HG03139 (cell line): ENCODE data around the gene NKX3-2.

Experiments
- ATAC-seq: cut with Tn5 transposase; IDR thresholded peaks from one replicate; pipeline ENCODE4 v1.9.1; 2021; ENCODE audit not compliant: unreplicated experiment

Gene NKX3-2

DNA sequence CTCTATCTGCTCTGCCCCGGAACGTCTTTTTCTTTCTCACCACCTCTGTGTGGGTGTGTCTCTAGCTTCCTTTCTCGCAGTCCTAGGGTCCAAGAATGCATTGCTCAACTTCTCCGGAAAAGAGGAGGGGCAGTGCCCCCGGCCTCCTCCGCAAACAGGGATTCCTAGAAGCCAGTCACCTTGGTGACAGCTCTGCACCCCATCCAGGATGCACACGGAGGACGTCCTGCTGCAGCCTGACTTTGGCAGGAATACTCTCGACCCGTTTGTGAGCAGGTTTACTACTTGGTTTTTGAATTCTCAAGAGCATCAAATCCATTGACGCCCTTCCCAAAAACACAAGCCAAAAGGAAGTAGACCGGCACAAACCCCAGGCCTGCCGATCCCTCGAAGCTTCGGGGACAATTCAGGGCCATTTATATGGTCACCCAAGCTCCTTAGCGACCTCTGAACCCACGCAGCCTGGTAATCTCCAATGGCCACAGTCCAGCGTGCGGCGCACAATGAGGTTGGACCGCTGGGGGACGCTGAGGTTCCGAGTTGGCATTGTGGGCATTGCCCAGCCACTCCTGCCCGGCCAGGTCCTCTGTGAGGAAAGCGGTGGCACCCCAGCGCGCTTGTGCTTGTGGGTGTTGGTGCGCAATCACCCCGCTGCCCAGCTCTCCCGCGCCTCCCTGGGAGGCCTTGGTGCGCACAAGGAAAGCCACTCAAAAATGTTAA, 9.8 kb downstream of the NKX3-2 start:
- ATAC-seq: no peak

DNA sequence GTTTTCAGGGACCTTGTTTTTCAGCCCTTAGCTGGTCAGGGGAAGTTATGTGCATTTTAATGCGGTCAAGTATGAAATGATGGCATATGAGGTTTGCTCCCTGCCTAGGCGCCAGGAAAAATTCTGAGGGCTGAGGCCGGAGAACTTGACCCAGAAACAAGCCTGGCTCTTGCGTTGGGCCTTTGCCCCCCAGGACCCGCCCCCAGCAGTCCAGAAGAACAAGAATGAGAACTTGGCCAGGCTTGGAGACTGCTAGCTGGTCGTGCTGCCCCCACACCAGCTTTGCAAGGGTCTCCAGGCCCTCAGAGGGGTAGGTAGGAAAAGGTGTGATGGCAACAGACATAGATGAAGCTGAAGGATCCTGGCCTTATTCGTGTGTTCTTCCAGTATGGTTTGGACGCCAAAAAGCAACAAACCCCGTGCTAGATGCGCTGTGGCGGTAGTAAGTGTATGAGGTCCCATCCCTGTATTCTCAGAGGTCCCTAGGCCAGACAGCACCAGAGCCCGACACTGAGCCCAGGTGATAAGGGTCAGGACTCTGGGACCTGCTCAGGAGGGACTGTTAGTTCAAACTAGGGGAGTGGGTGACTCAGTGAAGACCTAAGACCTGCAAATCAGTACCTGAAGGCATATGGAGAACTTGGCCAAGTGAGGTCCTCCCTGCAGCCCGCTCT, 10.5 kb downstream of the NKX3-2 start:
- ATAC-seq: no peak

DNA sequence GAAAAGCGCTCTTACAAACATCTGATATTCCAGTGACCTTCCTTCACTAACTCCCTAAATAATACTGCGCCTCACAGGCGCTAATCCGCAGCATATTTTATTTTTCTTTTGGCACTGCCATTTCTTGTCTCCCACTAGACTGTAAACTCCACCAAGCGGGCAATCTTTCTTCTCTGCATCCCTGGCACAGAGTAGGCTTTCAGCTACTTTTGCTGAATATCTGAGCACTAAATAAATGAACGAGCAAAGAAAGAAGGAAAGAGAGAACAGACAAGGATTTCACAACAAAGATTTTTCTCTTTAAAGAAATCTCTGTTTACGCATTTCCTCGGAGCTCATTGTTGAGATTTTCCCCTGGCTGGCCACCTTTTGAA, 12.7 kb downstream of the NKX3-2 start:
- ATAC-seq: no peak

DNA sequence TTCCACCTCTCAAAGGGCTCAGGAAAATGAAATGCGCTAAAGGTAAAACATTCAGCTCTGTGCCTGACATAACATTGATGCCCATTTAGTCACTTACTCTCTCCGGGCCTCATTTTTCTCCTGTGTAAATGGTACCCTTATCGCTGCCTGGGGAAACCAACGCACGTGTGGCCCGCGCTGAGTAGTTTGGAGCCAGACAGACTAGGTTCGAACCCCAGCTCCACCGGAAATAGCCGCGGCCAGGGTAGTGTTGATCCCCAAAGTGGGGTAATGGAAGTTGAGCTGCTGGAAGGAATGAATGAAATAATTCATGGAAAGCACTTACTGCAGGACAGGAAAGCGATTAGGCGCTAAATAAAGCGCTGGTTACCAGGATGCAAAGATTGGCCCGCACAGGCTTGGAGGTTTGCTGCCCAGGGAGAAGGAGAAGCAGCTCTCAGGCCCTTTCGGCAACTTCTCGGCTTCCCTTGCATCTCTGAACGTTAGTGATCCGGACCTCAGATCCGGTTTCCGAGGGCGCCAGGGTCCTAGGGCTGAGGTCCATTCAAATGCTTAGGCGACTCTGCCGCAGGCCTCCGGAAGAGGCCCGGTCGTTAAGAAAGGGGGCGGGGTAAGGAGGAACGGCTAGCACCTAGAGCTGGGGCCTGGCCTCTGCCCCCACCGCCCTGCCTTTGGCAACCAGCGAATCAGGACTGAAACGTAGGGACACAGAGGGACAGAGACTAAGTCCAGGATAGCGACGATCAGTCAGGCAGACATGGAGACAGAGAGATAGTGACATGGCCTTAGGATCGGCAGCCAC, 13.3 kb downstream of the NKX3-2 start:
- no peak for ATAC-seq

DNA sequence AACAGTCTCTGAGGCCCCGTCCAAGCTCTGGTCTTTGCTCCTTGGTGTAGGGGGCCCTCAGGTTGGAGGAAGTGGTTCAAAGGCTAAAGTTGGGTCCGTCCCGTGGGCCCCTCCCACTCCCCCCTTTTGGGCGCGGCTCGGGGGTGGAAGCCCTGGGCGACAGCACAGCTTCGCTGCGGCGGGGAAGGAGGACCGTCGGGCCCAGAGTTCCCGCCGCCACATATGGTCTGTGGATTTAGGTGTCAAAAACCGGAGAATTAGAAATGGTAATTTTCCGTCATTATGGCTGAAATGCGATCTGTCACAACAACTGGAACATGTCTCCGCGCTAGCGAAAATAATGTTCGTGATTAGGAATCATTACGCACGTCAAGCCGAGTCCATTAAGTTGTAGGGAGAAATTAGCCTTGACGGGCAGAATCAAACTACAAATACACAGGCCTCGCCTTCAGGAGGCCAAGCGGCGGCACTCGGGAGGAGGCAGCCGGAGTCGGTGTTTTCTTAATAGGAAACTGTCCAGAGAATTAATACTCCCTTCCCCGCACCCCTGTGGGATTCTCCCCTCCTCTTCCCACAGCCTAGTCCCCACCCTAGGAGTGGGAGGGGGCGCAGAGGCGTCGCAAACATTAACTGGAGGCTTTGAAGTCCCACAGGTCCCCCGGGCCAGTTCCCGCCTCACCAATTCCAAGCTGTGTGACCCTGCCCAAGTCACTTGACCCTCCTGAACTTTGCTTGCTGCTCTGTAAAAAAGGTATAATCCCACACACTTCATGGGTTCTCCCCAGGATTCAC, 15.0 kb downstream of the NKX3-2 start:
- ATAC-seq: no peak

DNA sequence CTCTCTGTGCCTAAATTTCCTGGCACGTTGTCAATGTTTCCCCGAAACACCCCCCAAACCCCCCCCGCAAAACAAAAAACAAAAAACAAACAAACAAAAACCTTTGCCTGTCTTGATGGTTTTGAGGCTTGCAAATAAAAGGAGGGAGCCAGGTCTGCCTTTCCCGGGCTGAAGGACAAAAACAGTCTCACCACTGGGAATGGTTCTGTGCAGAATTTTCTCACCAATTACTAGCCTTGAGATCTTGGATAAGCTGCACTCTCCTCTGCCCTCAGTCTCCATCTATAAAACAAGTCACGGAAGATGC, 15.5 kb downstream of the NKX3-2 start:
- no peak for ATAC-seq

DNA sequence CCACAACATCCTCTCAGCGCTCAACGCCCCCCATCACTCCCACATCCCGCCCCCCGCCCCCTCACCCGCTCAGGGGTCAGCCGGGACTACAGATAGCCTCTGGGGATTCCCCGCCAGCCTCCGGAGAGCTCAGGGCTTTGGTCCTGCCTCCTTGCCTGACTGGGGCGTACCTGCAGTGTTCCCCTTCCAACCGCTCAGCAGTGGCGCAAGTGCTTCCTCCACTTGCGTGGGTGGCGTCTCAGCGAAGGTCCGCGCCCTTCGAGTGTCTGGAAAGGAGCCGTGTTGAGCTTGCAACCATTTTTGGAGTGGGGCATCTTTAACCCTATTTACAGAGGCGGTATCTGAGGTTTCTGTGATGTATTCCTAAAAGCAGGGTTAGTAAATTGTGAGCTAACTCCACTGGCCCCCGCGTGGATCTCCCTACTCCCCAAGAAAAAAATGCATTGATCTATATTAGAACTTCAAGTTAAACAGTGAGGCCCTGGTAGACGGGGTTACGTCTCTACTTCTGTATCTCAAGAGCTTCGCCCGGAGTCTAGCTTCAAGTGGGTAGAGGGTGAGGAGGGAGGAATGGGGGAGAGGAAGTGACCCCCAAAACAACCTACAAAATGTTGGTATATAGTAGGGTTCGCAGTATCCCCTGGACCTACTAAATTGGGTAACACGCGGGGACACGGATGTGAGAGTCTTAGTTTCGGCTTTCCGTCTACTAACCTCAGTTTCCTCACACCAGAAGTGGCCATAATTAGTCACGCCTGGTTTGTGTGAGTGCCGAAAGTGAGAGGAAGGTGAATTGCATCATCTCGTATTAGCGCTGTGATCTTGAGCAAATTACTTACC, 16.1 kb downstream of the NKX3-2 start:
- ATAC-seq: peak; percentile 67

DNA sequence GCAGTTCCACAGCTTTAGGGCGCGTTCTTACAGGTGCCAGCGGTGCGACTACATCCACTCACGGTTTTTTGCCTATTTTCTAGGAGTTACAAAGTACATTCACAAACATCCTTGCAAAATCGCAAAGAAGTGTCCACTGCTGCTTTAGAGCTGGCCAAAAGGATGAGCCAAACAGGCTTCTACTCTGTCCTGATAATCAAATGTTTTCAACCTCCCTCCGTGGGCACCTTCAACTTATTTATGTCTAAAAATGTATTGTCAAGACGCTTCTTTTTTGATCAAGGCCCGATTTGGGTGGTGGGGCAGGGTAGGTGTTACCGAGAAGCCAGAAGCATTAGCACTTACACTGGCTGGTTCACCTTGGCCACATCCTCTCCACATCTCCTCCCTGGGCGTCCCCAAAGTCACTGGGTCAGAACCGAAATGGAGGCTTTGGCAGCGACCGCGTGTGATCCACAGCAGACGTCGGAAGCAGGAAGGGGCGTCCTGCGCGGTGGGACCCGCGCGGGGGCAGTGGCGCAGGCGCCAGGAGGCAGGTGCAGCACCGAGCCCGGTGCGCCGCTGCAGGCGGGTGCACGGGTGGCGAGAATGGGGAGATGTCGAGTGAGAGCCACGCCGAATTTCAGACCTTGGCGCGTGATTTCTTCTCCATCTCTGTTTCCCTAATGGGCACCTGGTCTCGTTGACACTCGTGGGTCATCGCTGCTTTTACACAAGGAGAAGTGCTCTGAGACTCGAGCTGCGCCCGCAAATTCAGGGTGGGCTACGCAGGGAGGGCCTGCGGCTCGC, 16.9 kb downstream of the NKX3-2 start:
- ATAC-seq: no peak

DNA sequence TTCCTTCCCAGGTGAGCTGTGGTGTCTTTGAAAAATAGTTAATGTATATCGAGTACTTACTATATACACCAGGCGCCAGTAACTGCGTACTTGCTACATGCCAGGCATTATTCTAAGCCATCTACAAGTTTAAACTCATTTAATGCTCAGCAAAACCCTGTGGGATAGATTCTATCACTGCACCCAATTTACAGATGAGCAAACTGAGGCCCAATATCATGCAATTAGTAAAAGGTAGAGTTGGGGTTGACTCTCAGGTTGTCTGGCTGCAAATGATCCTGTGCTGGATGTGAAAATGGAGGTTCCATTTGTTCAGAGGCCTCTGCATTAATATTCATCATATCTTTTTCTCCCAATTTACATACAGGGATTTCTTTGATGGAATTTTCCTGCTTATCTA, 17.6 kb downstream of the NKX3-2 start:
- ATAC-seq: no peak

DNA sequence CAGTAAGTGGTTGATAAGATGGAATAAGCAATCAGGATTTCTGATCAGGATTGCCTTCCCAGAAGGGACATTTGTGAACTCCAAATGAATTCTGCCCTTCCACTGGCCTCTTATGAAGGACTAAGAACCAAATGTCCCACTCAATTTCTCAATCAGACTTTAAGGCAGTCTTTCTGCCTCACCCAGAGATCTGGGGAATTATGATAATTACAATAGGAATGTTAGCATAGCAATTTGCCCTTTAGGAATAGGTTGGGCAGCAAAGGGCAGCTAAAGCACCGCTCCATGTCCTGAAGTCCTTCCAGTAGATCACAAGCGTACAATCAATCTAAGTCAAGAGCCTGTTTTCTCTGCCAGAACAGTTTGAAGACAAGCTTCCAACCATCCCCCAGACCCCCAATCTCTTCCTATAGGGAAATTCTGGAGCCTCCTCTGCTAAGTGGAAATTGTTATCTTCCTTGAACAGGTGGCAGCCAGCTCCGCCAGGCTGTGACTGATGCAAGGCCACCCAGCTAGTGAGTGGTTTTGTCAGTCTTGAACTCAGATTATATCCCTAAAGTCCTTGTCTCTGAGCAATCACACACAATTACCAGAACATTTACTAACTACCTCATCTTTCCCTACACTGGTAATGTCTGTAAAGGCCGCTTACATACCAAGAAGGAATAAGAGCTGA, 18.6 kb downstream of the NKX3-2 start:
- no peak for ATAC-seq

DNA sequence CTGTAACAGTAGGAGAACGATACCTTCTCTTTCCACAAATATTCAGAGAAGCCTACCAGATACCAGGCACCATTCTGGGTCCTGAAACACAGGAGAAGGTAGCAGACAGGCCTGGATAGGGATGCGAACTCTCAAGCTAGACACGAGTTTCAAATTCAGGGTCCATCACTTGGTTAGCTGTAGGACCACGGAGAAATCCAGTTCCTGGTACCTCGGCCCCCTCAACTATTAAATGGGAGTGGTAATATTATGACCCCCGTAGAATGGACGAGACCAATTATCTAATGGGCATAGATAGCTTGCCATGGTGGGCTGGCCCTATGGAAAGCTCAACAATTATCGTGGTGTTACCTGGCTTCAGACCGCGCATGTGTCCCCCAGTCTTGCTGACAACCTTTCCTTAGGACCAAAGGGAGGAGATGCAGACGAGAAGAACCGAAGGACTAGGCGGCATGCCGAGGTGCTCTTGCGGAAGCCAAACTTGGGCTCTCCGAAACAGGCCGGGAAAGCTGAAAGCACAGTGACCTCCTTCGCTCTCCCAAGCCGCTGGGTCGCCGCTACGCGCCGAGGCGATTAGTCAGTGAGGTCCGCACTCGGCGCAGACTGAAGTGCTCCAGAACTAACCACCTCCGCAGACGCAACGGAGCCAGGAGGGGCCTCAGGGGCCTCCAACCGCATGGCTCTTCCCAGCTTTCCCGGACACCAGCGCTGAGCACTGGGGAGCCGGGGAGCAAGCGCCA, 19.6 kb downstream of the NKX3-2 start:
- ATAC-seq: no peak

DNA sequence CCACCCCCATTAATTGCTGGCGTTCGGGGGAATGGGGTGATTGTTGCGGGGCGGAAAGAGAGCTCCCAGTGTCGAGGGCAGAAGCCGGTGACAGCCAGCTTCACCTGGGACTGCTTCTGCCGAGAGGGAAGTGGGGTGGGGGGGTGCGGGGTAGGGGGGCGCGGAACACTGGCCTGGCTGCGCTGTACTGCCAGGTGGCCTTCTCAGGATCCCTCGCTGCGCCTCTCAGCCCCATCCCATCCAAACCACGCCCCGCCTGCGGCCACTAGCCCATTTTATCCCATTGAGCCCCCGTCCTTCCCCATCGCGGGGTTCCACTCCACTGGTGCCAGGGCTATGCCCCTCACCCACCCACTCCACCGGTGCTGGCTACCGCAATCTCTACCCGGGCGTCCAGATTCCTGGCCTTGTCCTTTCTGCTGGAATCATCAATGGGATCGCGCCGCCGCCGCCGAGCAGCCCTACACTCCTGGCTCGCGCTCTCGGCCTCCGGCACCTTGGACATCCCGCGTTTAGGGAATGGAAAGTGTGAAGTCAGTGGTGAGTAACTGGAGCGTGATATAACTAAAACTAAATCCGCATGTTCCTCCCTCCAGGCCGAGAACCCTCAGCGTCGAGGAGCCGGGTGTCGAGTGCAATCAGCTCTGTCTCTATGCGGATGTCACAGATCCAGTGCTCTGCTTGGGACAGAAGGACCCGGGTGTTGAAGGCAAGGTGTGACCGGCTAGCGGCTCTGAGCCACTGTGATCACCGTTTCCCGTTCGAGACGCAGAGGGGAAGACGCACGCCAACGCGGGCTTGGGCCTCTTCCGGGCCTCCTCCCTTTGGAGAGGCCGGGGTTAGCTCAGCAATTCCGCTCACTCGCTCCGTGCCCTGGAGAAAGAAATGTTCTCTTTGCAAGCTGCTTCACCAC, 20.5 kb downstream of the NKX3-2 start:
- ATAC-seq: no peak

DNA sequence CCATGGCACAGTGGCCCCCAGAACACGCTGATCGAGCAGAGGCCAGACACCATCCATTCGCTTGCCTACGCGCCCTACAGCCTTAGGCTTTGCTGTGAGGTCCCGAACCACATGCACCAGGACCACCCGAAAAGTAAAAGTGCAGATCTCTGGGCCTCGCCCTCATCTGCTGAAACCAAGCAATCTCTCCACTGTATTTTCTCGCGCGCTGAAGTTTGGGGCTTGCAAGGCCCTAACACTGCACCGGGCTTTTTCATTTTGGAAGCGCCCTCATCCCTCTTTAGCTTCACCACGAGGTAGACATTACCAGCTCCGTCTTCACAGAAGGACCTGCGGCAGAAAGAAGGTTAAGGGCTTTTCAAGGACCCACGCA, 21.2 kb downstream of the NKX3-2 start:
- no peak for ATAC-seq

DNA sequence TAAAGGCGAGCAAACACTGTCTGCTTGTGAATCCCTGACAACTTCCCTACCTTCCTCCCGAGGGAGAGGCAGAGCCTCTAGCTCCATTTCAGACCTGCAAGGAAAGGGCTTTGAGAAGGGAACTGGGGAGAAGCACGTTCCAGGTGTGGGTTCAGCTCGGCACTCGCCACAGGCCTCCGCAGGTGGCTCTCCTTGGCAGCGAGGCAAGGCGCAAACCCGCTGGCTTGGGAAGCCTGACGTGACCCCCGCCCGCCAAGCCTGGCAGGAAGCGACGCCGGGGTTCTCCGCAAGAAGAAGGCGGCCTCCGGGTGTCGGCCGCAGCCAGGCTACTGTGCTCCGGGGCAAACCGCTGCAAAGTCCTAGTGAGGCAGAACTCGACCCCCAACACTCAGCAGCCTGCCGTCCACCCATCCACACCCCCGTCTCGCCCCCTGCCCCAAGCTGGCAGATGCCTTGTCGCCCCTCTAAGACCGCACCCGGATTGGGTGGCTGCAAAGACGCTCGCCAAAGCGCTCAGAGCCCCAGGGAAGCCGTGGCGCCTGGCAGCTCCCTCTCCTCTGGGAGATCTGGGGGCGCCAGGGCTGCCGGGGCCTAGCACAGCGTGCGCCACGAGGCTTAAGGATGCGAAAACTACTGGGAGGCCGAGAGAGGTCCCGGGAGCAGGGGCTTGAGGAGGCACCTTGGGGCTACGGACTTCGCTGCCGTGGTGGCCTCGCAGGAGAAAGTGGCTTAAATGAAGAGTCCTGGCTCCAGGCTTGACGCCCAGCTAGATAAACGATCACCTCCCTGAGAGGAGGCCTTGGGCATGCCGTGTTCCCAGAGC, 21.8 kb downstream of the NKX3-2 start:
- ATAC-seq: no peak

DNA sequence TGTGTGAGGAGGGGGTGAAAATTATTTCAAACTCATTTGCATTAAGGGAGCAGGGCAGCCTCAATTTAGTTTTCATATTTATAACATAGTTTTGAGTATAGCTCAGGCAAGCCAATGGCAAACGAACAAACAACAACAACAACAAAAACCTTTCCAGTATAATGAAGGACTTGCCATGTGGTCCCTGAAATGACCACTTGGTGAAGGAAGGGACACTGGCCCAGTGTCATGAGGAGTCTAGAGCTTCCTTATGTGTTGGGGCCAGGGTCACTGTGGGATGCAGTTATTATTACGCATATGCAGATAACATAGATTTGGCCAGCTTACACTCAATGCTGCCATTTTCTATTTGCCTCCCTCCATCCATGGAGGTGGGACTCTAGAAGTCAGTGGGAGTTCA, 23.3 kb downstream of the NKX3-2 start:
- ATAC-seq: no peak

DNA sequence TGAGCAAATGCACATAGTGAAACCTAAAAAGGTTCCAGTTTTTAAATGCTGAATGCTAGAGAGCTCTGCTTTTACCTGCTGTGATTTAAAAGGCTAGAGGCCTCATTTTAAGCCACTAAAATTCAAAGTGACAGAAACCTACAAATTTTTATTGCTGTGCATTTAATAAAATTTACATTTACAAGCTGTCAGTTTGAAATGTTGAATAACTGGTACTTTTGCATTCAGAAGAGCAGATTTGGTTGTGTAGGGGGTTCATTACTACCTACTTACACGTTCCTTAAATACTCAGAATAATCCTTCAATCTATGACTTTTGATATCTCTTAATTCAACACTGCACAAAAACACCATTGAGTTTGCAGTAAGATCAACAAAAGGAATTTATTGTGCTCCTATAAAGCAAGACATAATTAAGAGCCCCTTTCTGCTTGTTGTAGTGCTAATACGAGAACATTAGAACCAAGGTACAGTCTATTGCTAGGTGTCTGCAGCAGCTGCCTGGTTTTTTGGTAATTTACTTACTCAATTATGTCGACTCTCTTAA, 27.9 kb downstream of the NKX3-2 start:
- no peak for ATAC-seq
